Suprapubic skin (tissue), 3 donors: ENCODE results near the gene SCAI.

Experiments used
- EP300 ChIP-seq: sonication (generic); formaldehyde crosslinking; IDR thresholded peaks from one replicate; pipeline ENCODE4 v1.6.1; 2017; ENCODE audit warnings: antibody characterized with exemption
- POLR2A ChIP-seq, 2 donors: fragments of 450-650 bp; IDR thresholded peaks; one replicate each; pipeline ENCODE4 v1.6.1; 2017; ENCODE audit warnings: antibody characterized with exemption in 2 of 2, mild to moderate bottlenecking in 2 of 2, moderate library complexity in 2 of 2
- TF ChIP-seq, protein P1 (sequence below), 2 donors: fragments of 200-600 bp in 1 of 2; fragments of 450-650 bp in 1 of 2; sonication (generic) in 1 of 2; IDR thresholded peaks; one replicate each; pipeline ENCODE4 v1.5.1; 2016 to 2019; ENCODE audit warnings: antibody characterized with exemption in 2 of 2, mild to moderate bottlenecking in 1 of 2, moderate library complexity in 1 of 2

DNA sequence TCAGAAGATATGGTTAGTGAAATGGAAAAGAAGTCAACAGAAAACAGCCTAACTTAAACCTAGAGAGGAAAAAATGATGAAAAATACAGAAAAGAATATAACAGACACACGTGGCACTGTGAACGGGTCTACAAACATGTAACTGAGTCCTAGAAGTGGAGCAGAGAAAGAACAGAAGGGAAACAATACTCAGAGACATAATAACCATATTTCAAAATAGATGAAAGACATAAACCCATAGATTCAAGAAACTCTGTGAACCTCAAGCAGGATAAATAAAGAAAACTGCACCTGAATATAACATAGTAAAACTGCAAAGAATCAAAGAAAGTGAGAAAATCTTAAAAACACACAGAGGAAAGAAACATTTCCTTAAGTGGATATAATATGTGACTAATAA lies 134.7 kb downstream of the SCAI start:
- TF ChIP-seq POLR2A (IDR thresholded peaks at IDR 0.05), result no peak
- TF ChIP-seq, protein P1, sequence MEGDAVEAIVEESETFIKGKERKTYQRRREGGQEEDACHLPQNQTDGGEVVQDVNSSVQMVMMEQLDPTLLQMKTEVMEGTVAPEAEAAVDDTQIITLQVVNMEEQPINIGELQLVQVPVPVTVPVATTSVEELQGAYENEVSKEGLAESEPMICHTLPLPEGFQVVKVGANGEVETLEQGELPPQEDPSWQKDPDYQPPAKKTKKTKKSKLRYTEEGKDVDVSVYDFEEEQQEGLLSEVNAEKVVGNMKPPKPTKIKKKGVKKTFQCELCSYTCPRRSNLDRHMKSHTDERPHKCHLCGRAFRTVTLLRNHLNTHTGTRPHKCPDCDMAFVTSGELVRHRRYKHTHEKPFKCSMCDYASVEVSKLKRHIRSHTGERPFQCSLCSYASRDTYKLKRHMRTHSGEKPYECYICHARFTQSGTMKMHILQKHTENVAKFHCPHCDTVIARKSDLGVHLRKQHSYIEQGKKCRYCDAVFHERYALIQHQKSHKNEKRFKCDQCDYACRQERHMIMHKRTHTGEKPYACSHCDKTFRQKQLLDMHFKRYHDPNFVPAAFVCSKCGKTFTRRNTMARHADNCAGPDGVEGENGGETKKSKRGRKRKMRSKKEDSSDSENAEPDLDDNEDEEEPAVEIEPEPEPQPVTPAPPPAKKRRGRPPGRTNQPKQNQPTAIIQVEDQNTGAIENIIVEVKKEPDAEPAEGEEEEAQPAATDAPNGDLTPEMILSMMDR (IDR thresholded peaks at IDR 0.05), result no peak
- TF ChIP-seq EP300, result no peak
